ENCODE measurements around the gene IL11.

IL11 gene

GRCh38 chr19:55369653-55370304 lies 484 bp downstream of the IL11 start:
- DNase-seq, result no peak

- no peak for DNase-seq
Measured at GRCh38 chr19:55368701-55369563, 1.3 kb downstream of the IL11 start.

- DNase-seq, result no peak
Measured at GRCh38 chr19:55368106-55368505, 2.2 kb downstream of the IL11 start.

- DNase-seq, result no peak
Measured at GRCh38 chr19:55366790-55367189, 3.5 kb downstream of the IL11 start.

GRCh38 chr19:55365964-55366363 lies 4.3 kb downstream of the IL11 start:
- DNase-seq, result no peak

- DNase-seq, result no peak
Measured at GRCh38 chr19:55365245-55365644, 5.0 kb downstream of the IL11 start.

GRCh38 chr19:55362990-55363716 lies 7.1 kb downstream of the IL11 start, which contains the start of gene GARIN5B:
GARIN5B (minus strand) TSS chr19:55363260; CDS start chr19:55363066, 194 bp downstream.
- no peak for DNase-seq

- DNase-seq, result no peak
Measured at GRCh38 chr19:55362174-55362989, 7.9 kb downstream of the IL11 start.

GRCh38 chr19:55360902-55361301 lies 9.4 kb downstream of the IL11 start:
- DNase-seq, result no peak

- DNase-seq, result no peak
Measured at GRCh38 chr19:55358943-55359908, 11.0 kb downstream of the IL11 start.

GRCh38 chr19:55358493-55358892 lies 11.8 kb downstream of the IL11 start:
- DNase-seq, result no peak

- no peak for DNase-seq
Measured at GRCh38 chr19:55355213-55355821, 14.9 kb downstream of the IL11 start.

- DNase-seq, result no peak
Measured at GRCh38 chr19:55354698-55355212, 15.5 kb downstream of the IL11 start, which contains the start of gene COX6B2. COX6B2 (minus strand) TSS chr19:55354719; CDS start chr19:55354521, 198 bp downstream.

- DNase-seq, result no peak
Measured at GRCh38 chr19:55353803-55354697, 16.2 kb downstream of the IL11 start.

GRCh38 chr19:55353356-55353802 lies 16.9 kb downstream of the IL11 start:
- DNase-seq, result no peak

GRCh38 chr19:55352549-55353145 lies 17.6 kb downstream of the IL11 start:
- DNase-seq, result no peak

GRCh38 chr19:55352040-55352439 lies 18.2 kb downstream of the IL11 start:
- no peak for DNase-seq

GRCh38 chr19:55350620-55351315 lies 19.5 kb downstream of the IL11 start:
- DNase-seq, result no peak
